ENCODE measurements around the gene SVOPL. TPM values are rescaled to one million over a fixed set of nuclear protein-coding genes. Genes with fewer than 3 reads are reported as not detected.

Gene SVOPL
- total RNA-seq, 4 donors from 2014 or later: 4.1 to 4.6 TPM; not detected in 2

DNA sequence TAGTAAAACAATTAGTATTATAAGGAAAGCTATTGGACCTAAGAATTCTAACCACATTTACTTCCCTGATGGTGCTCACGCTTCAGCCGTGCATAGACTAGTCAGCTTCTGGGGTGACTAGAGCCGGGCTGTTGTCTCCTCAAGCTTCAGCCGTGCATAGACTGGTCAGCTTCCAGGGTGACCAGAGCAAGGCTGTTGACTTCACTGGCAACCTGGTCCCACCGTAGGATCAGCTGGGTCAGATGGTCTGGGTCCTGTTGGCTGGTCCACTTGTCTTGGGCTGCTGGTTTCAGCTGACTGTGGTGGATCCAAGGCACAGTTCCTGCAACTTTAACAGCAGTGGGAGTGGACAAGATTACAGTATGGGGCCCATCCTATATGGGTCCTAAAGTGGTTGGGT is 141.7 kb downstream of the SVOPL start:
- in situ Hi-C loops (cut with MboI; ENCODE audit: low pct_ligation_motif_present in 1 of 4, low pct_unique_long_range_greater_than_20kb in 1 of 4, low sequenced_read_pairs in 3 of 4): no loop called here
- Histone ChIP-seq H3K4me1 (no peaks in the 10 kb centered on the region), H3K36me3 (peaks cover 0 to 98% (median 40%) of the 10 kb centered on the region in 4 donors), H3K4me3 (no peak overlapping the region), H3K27me3 (no peaks in the 10 kb centered on the region), H3K27ac (no peak overlapping the region), H3K9me3 (peaks cover 42 to 47% of the 10 kb centered on the region in 2 donors)
- intact Hi-C loops (cut with DNase I; ENCODE audit: low total_unique reads): no loop called here
- DNase-seq: no peak
- WGBS, 2 donors (ENCODE audit: low coverage in 1 of 2): 100% methylated on average over 5 of the region's 5 CpGs; no CpG with 5 or more reads in 1 of the 2 donors
- TF ChIP-seq POLR2AphosphoS5 (IDR thresholded peaks at IDR 0.05): no peak
- no peak for TF ChIP-seq EP300 (IDR thresholded peaks at IDR 0.05; ENCODE audit: low read depth)
- no peak for TF ChIP-seq POLR2A (IDR thresholded peaks at IDR 0.05)
- TF ChIP-seq, protein P1, sequence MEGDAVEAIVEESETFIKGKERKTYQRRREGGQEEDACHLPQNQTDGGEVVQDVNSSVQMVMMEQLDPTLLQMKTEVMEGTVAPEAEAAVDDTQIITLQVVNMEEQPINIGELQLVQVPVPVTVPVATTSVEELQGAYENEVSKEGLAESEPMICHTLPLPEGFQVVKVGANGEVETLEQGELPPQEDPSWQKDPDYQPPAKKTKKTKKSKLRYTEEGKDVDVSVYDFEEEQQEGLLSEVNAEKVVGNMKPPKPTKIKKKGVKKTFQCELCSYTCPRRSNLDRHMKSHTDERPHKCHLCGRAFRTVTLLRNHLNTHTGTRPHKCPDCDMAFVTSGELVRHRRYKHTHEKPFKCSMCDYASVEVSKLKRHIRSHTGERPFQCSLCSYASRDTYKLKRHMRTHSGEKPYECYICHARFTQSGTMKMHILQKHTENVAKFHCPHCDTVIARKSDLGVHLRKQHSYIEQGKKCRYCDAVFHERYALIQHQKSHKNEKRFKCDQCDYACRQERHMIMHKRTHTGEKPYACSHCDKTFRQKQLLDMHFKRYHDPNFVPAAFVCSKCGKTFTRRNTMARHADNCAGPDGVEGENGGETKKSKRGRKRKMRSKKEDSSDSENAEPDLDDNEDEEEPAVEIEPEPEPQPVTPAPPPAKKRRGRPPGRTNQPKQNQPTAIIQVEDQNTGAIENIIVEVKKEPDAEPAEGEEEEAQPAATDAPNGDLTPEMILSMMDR (IDR thresholded peaks at IDR 0.05): no peak

DNA sequence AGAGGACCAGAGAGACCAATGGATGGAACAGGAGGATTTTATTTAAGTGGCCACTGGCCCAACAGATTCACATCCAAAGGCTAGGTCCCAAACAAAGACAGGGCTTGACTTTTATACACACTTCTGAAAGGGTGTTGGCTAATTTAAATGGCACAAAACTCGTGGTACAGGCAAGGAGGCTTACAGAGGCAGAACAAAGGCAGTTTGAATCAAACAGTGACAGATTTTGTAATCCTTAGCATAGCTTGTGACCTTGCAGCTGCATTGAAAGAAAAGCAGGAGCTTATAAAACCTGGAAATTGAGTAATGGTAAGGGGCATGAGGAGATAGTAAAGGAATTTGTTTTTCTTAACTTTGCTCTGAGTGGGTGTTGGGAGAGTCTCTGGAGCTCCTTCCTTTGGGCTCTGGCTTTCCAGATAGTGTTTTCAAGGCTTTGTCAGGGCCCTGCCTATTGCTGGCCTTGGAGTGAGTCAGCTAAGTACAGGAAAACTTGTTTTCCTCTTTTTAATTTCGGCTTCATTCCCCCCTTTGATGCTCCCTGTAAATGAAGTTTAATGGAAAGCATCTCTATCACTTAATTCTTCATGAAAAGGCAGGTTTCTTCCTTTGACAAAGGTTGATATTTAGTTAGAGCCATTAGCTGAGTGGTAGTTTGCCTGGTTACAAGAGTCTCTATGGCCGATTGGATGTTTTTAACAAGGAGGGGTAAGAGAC is 144.2 kb downstream of the SVOPL start:
- 96 to 100% methylated on average over 2 to 3 of the region's 3 CpGs for WGBS, 2 donors (ENCODE audit: low coverage in 1 of 2)
- intact Hi-C loops (cut with DNase I; ENCODE audit: low total_unique reads): no loop called here

DNA sequence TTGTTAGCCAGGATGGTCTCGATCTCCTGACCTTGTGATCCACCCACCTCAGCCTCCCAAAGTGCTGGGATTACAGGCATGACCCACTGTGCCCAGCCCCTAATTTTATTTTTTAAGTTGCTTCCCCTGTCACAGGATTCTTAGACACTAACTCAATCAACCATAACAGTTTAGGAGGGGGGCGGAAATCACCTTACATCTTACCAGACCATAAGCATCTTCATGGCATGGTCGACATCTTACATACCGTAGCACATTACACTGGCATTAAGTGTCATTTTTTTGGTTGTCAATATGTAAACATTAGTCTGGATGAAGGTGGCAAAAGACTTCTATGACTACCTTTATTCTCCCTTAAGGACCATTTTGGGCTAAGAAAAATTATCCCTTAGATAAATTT is 145.5 kb downstream of the SVOPL start:
- Histone ChIP-seq H3K9me3 (peaks cover 35 to 39% of the 10 kb centered on the region in 2 donors), H3K4me3 (no peak overlapping the region), H3K36me3 (peaks cover 0 to 100% (median 44%) of the 10 kb centered on the region in 4 donors), H3K4me1 (no peaks in the 10 kb centered on the region), H3K27me3 (no peaks in the 10 kb centered on the region), H3K27ac (no peak overlapping the region)
- TF ChIP-seq, protein P1 (IDR thresholded peaks at IDR 0.05): no peak
- TF ChIP-seq POLR2A (IDR thresholded peaks at IDR 0.05) (no peak), EP300 (IDR thresholded peaks at IDR 0.05; ENCODE audit: low read depth) (no peak), POLR2AphosphoS5 (IDR thresholded peaks at IDR 0.05) (no peak)
- DNase-seq: no peak
- WGBS, 2 donors (ENCODE audit: low coverage in 1 of 2): 97% methylated on average over 4 of the region's 4 CpGs; no CpG with 5 or more reads in 1 of the 2 donors
- intact Hi-C loops (cut with DNase I; ENCODE audit: low total_unique reads): no loop called here
- in situ Hi-C loops (cut with MboI; ENCODE audit: low pct_ligation_motif_present in 1 of 4, low pct_unique_long_range_greater_than_20kb in 1 of 4, low sequenced_read_pairs in 3 of 4): no loop called here

More for the DNA sequence above, 144.2 kb downstream of the SVOPL start:
- DNase-seq: no peak
- no peaks in the 10 kb centered on the region for H3K27me3 ChIP-seq
- no peak for TF ChIP-seq POLR2A (IDR thresholded peaks at IDR 0.05)
- TF ChIP-seq, protein P1 (IDR thresholded peaks at IDR 0.05): no peak
- no peak for TF ChIP-seq POLR2AphosphoS5 (IDR thresholded peaks at IDR 0.05)
- no peak for TF ChIP-seq EP300 (IDR thresholded peaks at IDR 0.05; ENCODE audit: low read depth)
- H3K27ac ChIP-seq: no peak overlapping the region
- H3K36me3 ChIP-seq: peaks cover 0 to 98% (median 44%) of the 10 kb centered on the region in 4 donors
- no peaks in the 10 kb centered on the region for H3K4me1 ChIP-seq
- in situ Hi-C loops (cut with MboI; ENCODE audit: low pct_ligation_motif_present in 1 of 4, low pct_unique_long_range_greater_than_20kb in 1 of 4, low sequenced_read_pairs in 3 of 4): no loop called here
- H3K9me3 ChIP-seq: peaks cover 35 to 39% of the 10 kb centered on the region in 2 donors
- no peak overlapping the region for H3K4me3 ChIP-seq

DNA sequence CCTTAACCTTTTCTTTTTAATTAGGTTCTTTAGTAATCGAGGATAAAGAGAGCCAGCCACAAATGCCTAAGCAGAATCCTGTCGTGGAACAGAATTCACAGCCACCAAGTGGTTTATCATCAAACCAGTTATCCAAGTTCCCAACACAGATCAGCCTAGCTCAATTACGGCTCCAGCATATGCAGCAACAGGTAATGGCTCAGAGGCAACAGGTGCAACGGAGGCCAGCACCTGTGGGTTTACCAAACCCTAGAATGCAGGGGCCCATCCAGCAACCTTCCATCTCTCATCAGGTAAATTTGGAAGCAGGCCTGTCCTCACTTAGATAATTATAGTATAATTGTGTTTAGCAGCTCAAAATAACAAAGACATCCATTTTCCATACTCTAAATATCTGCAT is 146.5 kb downstream of the SVOPL start:
- H3K36me3 ChIP-seq: peaks cover 0 to 93% (median 43%) of the 10 kb centered on the region in 4 donors
- TF ChIP-seq EP300 (IDR thresholded peaks at IDR 0.05; ENCODE audit: low read depth): no peak
- TF ChIP-seq, protein P1 (IDR thresholded peaks at IDR 0.05): no peak
- H3K4me1 ChIP-seq: no peaks in the 10 kb centered on the region
- no peak for DNase-seq
- 93 to 100% methylated on average over 1 to 4 of the region's 4 CpGs for WGBS, 2 donors (ENCODE audit: low coverage in 1 of 2)
- peaks cover 35 to 39% of the 10 kb centered on the region in 2 donors for H3K9me3 ChIP-seq
- H3K27ac ChIP-seq: no peak overlapping the region
- in situ Hi-C loops (cut with MboI; ENCODE audit: low pct_ligation_motif_present in 1 of 4, low pct_unique_long_range_greater_than_20kb in 1 of 4, low sequenced_read_pairs in 3 of 4) (no loop called here), intact Hi-C loops (cut with DNase I; ENCODE audit: low total_unique reads) (no loop called here)
- H3K27me3 ChIP-seq: no peaks in the 10 kb centered on the region
- H3K4me3 ChIP-seq: no peak overlapping the region

Data from transverse colon (tissue), 4 donors.